ENCODE results near the gene NOL7. TPM values are rescaled to one million over a fixed set of nuclear protein-coding genes. Genes with fewer than 3 reads are reported as not detected.

The NOL7 gene
- total and polyA plus RNA-seq, 2 experiments from 2014 or later: 97.2 to 251 TPM

GRCh38 chr6:13630499-13630898 is 15.4 kb downstream of the NOL7 start:
- Histone ChIP-seq H3K27ac (ENCODE audit: low read depth) (no peak overlapping the region), H3F3A (replicated peaks; ENCODE audit: low read depth) (no peaks in the 10 kb centered on the region), H3K4me2 (no peak overlapping the region), H3K79me2 (replicated peaks; ENCODE audit: insufficient read depth) (no peaks in the 10 kb centered on the region), H3K36me3 (ENCODE audit: insufficient read depth) (0 out of 2 replicates have a peak, but pooled peaks cover 3% of the 10 kb centered on the region), H3K4me1 (ENCODE audit: insufficient read depth) (peaks cover 6% of the 10 kb centered on the region), H3K4me3 (no peak overlapping the region), H4K20me1 (replicated peaks; ENCODE audit: insufficient read depth) (no peaks in the 10 kb centered on the region), H2AFZ (no peak overlapping the region), H3K27me3 (ENCODE audit: insufficient read depth) (no peaks in the 10 kb centered on the region), H3K9me2 (ENCODE audit: insufficient read depth) (no peaks in the 10 kb centered on the region)
- Mint-ChIP-seq H3K27me3 (ENCODE audit: insufficient read depth, low read depth, poor library complexity) (peaks cover 1% of the 10 kb centered on the region), H3K9me3 (no peaks in the 10 kb centered on the region), H3K4me3 (no peak overlapping the region), H3K27ac (no peak overlapping the region), H3K4me1 (peaks cover 12% of the 10 kb centered on the region), H3K36me3 (ENCODE audit: low read depth) (peaks cover 31% of the 10 kb centered on the region)
- no peak for DNase-seq (ENCODE audit: low spot score)
- TF ChIP-seq STAT1 (IDR thresholded peaks at IDR 0.05; ENCODE audit: unreplicated experiment): no peak
- TF ChIP-seq, protein P1, sequence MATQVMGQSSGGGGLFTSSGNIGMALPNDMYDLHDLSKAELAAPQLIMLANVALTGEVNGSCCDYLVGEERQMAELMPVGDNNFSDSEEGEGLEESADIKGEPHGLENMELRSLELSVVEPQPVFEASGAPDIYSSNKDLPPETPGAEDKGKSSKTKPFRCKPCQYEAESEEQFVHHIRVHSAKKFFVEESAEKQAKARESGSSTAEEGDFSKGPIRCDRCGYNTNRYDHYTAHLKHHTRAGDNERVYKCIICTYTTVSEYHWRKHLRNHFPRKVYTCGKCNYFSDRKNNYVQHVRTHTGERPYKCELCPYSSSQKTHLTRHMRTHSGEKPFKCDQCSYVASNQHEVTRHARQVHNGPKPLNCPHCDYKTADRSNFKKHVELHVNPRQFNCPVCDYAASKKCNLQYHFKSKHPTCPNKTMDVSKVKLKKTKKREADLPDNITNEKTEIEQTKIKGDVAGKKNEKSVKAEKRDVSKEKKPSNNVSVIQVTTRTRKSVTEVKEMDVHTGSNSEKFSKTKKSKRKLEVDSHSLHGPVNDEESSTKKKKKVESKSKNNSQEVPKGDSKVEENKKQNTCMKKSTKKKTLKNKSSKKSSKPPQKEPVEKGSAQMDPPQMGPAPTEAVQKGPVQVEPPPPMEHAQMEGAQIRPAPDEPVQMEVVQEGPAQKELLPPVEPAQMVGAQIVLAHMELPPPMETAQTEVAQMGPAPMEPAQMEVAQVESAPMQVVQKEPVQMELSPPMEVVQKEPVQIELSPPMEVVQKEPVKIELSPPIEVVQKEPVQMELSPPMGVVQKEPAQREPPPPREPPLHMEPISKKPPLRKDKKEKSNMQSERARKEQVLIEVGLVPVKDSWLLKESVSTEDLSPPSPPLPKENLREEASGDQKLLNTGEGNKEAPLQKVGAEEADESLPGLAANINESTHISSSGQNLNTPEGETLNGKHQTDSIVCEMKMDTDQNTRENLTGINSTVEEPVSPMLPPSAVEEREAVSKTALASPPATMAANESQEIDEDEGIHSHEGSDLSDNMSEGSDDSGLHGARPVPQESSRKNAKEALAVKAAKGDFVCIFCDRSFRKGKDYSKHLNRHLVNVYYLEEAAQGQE (IDR thresholded peaks at IDR 0.05; ENCODE audit: unreplicated experiment): no peak
- TF ChIP-seq POLR2AphosphoS5 (IDR thresholded peaks at IDR 0.05; ENCODE audit: low read depth): no peak
- TF ChIP-seq ETS1 (IDR thresholded peaks at IDR 0.05): no peak
- ATAC-seq: no peak

DNA sequence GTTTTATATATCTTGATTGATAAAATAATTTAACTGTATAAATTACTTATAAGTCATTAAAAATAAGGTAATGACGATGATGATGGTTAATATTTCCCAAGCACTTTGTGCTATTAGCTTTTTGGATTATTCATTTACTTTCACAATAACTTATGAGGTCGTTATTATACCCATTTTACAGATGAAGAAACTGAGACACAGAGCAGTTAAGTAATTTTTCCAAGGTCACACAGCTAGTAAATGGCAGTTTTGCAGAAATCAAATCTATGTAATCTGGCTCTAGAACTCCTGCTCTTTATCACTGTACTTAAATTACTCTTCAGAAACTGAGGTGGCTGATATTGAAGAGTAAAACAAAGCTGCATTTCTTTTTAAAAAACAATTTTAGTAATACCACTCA is 18.2 kb downstream of the NOL7 start:
- no peaks in the 10 kb centered on the region for H3K27me3 ChIP-seq (ENCODE audit: insufficient read depth)
- Mint-ChIP-seq H3K27ac (no peak overlapping the region), H3K4me1 (peaks cover 38% of the 10 kb centered on the region), H3K36me3 (ENCODE audit: low read depth) (peaks cover 33% of the 10 kb centered on the region), H3K4me3 (no peak overlapping the region), H3K27me3 (ENCODE audit: insufficient read depth, low read depth, poor library complexity) (peaks cover 4% of the 10 kb centered on the region), H3K9me3 (no peaks in the 10 kb centered on the region)
- no peak overlapping the region for H2AFZ ChIP-seq
- 0 out of 2 replicates have a peak, but pooled peaks cover 3% of the 10 kb centered on the region for H3K36me3 ChIP-seq (ENCODE audit: insufficient read depth)
- H3K79me2 ChIP-seq (replicated peaks; ENCODE audit: insufficient read depth): no peaks in the 10 kb centered on the region
- H3K27ac ChIP-seq (ENCODE audit: low read depth): no peak overlapping the region
- no peaks in the 10 kb centered on the region for H3F3A ChIP-seq (replicated peaks; ENCODE audit: low read depth)
- H4K20me1 ChIP-seq (replicated peaks; ENCODE audit: insufficient read depth): no peaks in the 10 kb centered on the region
- no peaks in the 10 kb centered on the region for H3K9me2 ChIP-seq (ENCODE audit: insufficient read depth)
- ATAC-seq (no peak), DNase-seq (ENCODE audit: low spot score) (no peak)
- H3K4me1 ChIP-seq (ENCODE audit: insufficient read depth): peaks cover 29% of the 10 kb centered on the region
- H3K4me3 ChIP-seq: no peak overlapping the region
- no peak overlapping the region for H3K4me2 ChIP-seq
- no peak for TF ChIP-seq CTCF (conservative IDR thresholded peaks at IDR 0.05; ENCODE audit: low read depth in 2 of 2)
- TF ChIP-seq ETS1 (IDR thresholded peaks at IDR 0.05): no peak
- no peak for TF ChIP-seq STAT1 (IDR thresholded peaks at IDR 0.05; ENCODE audit: unreplicated experiment)
- TF ChIP-seq ZNF331 (CRISPR knock-in tag; IDR thresholded peaks at IDR 0.05; ENCODE audit: low read depth): no peak
- TF ChIP-seq POLR2AphosphoS5 (IDR thresholded peaks at IDR 0.05; ENCODE audit: low read depth): no peak
- TF ChIP-seq, protein P2, sequence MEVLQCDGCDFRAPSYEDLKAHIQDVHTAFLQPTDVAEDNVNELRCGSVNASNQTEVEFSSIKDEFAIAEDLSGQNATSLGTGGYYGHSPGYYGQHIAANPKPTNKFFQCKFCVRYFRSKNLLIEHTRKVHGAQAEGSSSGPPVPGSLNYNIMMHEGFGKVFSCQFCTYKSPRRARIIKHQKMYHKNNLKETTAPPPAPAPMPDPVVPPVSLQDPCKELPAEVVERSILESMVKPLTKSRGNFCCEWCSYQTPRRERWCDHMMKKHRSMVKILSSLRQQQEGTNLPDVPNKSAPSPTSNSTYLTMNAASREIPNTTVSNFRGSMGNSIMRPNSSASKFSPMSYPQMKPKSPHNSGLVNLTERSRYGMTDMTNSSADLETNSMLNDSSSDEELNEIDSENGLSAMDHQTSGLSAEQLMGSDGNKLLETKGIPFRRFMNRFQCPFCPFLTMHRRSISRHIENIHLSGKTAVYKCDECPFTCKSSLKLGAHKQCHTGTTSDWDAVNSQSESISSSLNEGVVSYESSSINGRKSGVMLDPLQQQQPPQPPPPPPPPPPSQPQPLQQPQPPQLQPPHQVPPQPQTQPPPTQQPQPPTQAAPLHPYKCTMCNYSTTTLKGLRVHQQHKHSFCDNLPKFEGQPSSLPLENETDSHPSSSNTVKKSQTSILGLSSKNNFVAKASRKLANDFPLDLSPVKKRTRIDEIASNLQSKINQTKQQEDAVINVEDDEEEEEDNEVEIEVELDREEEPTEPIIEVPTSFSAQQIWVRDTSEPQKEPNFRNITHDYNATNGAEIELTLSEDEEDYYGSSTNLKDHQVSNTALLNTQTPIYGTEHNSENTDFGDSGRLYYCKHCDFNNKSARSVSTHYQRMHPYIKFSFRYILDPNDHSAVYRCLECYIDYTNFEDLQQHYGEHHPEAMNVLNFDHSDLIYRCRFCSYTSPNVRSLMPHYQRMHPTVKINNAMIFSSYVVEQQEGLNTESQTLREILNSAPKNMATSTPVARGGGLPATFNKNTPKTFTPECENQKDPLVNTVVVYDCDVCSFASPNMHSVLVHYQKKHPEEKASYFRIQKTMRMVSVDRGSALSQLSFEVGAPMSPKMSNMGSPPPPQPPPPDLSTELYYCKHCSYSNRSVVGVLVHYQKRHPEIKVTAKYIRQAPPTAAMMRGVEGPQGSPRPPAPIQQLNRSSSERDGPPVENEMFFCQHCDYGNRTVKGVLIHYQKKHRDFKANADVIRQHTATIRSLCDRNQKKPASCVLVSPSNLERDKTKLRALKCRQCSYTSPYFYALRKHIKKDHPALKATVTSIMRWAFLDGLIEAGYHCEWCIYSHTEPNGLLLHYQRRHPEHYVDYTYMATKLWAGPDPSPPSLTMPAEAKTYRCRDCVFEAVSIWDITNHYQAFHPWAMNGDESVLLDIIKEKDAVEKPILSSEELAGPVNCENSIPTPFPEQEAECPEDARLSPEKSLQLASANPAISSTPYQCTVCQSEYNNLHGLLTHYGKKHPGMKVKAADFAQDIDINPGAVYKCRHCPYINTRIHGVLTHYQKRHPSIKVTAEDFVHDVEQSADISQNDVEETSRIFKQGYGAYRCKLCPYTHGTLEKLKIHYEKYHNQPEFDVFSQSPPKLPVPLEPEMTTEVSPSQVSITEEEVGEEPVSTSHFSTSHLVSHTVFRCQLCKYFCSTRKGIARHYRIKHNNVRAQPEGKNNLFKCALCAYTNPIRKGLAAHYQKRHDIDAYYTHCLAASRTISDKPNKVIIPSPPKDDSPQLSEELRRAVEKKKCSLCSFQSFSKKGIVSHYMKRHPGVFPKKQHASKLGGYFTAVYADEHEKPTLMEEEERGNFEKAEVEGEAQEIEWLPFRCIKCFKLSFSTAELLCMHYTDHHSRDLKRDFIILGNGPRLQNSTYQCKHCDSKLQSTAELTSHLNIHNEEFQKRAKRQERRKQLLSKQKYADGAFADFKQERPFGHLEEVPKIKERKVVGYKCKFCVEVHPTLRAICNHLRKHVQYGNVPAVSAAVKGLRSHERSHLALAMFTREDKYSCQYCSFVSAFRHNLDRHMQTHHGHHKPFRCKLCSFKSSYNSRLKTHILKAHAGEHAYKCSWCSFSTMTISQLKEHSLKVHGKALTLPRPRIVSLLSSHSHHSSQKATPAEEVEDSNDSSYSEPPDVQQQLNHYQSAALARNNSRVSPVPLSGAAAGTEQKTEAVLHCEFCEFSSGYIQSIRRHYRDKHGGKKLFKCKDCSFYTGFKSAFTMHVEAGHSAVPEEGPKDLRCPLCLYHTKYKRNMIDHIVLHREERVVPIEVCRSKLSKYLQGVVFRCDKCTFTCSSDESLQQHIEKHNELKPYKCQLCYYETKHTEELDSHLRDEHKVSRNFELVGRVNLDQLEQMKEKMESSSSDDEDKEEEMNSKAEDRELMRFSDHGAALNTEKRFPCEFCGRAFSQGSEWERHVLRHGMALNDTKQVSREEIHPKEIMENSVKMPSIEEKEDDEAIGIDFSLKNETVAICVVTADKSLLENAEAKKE (CRISPR knock-in tag; IDR thresholded peaks at IDR 0.05): no peak
